Caco-2 (cell line): ENCODE data around the gene CYP2D6. TPM values are rescaled to one million over a fixed set of nuclear protein-coding genes. Genes with fewer than 3 reads are reported as not detected.

Source experiments
- BruUV-seq: library from RNA; stranded (reverse); fragments of 400-500 nt; replicated peaks from 2 replicates; lab custom pipeline; 2021; lab: Mats Ljungman, UMichigan
- CTCF ChIA-PET: fragments of 300-600 bp; sonication (Branson Sonifier 250); formaldehyde crosslinking; loops from one replicate; lab custom pipeline; 2022; ENCODE audit warnings: antibody characterized with exemption; lab: Charles Lee
- POLR2A ChIA-PET: fragments of 300-600 bp; sonication (Branson Sonifier 250); formaldehyde crosslinking; loops from one replicate; lab custom pipeline; 2022; ENCODE audit warnings: antibody characterized with exemption; lab: Charles Lee
- DNase-seq, 2 experiments: peaks; one replicate each; pipeline versions ENCODE4 v3.0.0 to v3.0.0-alpha.2; 2020 to 2022
- H3K27me3 ChIP-seq: replicated peaks from 2 replicates; pipeline ENCODE4 v1.6.0; 2011; ENCODE audit warnings: low read length; ENCODE audit not compliant: control insufficient read depth, insufficient read depth
- H3K36me3 ChIP-seq: 2 replicates; pipeline ENCODE4 v1.5.1; 2011; ENCODE audit warnings: low read length; ENCODE audit not compliant: control insufficient read depth, insufficient read depth
- H3K4me1 ChIP-seq: fragments of 250-450 bp; sonication (Bioruptor Pico); 2 replicates; pipeline ENCODE4 v1.5.1; 2020; ENCODE audit warnings: mild to moderate bottlenecking
- H3K4me3 ChIP-seq: 2 replicates; pipeline ENCODE4 v1.5.1; 2011; ENCODE audit warnings: low read depth, mild to moderate bottlenecking, control low read depth, low read length
- H3K9me3 ChIP-seq: fragments of 250-450 bp; sonication (Bioruptor Pico); 2 replicates; pipeline ENCODE4 v1.5.1; 2020; ENCODE audit warnings: mild to moderate bottlenecking, moderate library complexity
- H3K27ac Mint-ChIP-seq: one replicate; pipeline ENCODE4 v1.8.0; 2022; ENCODE audit warnings: mixed read lengths; ENCODE audit not compliant: unreplicated experiment
- H3K27me3 Mint-ChIP-seq: one replicate; pipeline ENCODE4 v1.8.0; 2022; ENCODE audit warnings: mixed read lengths; ENCODE audit not compliant: insufficient read depth, unreplicated experiment
- H3K36me3 Mint-ChIP-seq: one replicate; pipeline ENCODE4 v1.8.0; 2022; ENCODE audit warnings: mild to moderate bottlenecking, mixed read lengths; ENCODE audit not compliant: insufficient read depth, unreplicated experiment
- H3K4me1 Mint-ChIP-seq: one replicate; pipeline ENCODE4 v1.8.0; 2022; ENCODE audit warnings: low read depth, mixed read lengths; ENCODE audit not compliant: unreplicated experiment
- H3K4me3 Mint-ChIP-seq: one replicate; pipeline ENCODE4 v1.8.0; 2022; ENCODE audit warnings: mild to moderate bottlenecking, moderate library complexity, mixed read lengths; ENCODE audit not compliant: unreplicated experiment
- H3K9me3 Mint-ChIP-seq: one replicate; pipeline ENCODE4 v1.8.0; 2022; ENCODE audit warnings: mixed read lengths; ENCODE audit not compliant: unreplicated experiment
- intact Hi-C: fragments of 100-400 bp; cut with micrococcal nuclease; formaldehyde crosslinking; loops from one replicate; pipeline ENCODE4 v1.10.0; 2022; ENCODE audit not compliant: unreplicated experiment
- total RNA-seq: library from RNA; stranded (reverse); gene quantifications from 2 replicates; pipeline ENCODE4 v1.2.3, GENCODE V29; 2022
- TF ChIP-seq, protein P1 (sequence below), 2 experiments: fragments of 200-600 bp in 1 of 2; IDR thresholded peaks; 1 replicate in 1 of 2; 2 replicates in 1 of 2; pipeline versions ENCODE4 v1.5.1 to v1.8.0; 2011 to 2022; ENCODE audit warnings: antibody characterized with exemption in 1 of 2, control low read depth in 1 of 2, inconsistent platforms in 1 of 2, low read depth in 1 of 2, low read length in 1 of 2, mild to moderate bottlenecking in 1 of 2, moderate library complexity in 1 of 2; ENCODE audit not compliant: insufficient read depth in 1 of 2, severe bottlenecking in 1 of 2, unreplicated experiment in 1 of 2

Gene CYP2D6
- total RNA-seq, 1 experiment from 2014 or later: 1.7 TPM

- H3K36me3 ChIP-seq: peaks cover 1% of the 10 kb centered on the region; the same call in 1 of the 2 replicates
- Mint-ChIP-seq H3K4me3 (no peak overlapping the region), H3K36me3 (peaks cover 31% of the 10 kb centered on the region), H3K27ac (no peak overlapping the region), H3K9me3 (no peaks in the 10 kb centered on the region), H3K27me3 (no peaks in the 10 kb centered on the region), H3K4me1 (no peaks in the 10 kb centered on the region)
- no peak for DNase-seq
- no peak overlapping the region for H3K4me3 ChIP-seq
- no peaks in the 10 kb centered on the region for H3K9me3 ChIP-seq
- no peaks in the 10 kb centered on the region for H3K27me3 ChIP-seq
- no TSS peak for BruUV-seq
- intact Hi-C loops: no loop called here
- TF ChIP-seq, protein P1, sequence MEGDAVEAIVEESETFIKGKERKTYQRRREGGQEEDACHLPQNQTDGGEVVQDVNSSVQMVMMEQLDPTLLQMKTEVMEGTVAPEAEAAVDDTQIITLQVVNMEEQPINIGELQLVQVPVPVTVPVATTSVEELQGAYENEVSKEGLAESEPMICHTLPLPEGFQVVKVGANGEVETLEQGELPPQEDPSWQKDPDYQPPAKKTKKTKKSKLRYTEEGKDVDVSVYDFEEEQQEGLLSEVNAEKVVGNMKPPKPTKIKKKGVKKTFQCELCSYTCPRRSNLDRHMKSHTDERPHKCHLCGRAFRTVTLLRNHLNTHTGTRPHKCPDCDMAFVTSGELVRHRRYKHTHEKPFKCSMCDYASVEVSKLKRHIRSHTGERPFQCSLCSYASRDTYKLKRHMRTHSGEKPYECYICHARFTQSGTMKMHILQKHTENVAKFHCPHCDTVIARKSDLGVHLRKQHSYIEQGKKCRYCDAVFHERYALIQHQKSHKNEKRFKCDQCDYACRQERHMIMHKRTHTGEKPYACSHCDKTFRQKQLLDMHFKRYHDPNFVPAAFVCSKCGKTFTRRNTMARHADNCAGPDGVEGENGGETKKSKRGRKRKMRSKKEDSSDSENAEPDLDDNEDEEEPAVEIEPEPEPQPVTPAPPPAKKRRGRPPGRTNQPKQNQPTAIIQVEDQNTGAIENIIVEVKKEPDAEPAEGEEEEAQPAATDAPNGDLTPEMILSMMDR (IDR thresholded peaks at IDR 0.05; ENCODE audit: insufficient read depth in 1 of 2, low read depth in 1 of 2, low read length in 1 of 2, severe bottlenecking in 1 of 2, unreplicated experiment in 1 of 2): no peak
- CTCF ChIA-PET: no interaction called here
- POLR2A ChIA-PET: no interaction called here
- no peaks in the 10 kb centered on the region for H3K4me1 ChIP-seq
These were observed 47.3 kb upstream of the CYP2D6 start for GRCh38 chr22:42177891-42178336.

GRCh38 chr22:42176255-42176915 lies 45.8 kb upstream of the CYP2D6 start:
- POLR2A ChIA-PET: no interaction called here
- TF ChIP-seq, protein P1 (IDR thresholded peaks at IDR 0.05; ENCODE audit: insufficient read depth in 1 of 2, low read depth in 1 of 2, low read length in 1 of 2, severe bottlenecking in 1 of 2, unreplicated experiment in 1 of 2): no peak
- CTCF ChIA-PET: no interaction called here
- Mint-ChIP-seq H3K9me3 (no peaks in the 10 kb centered on the region), H3K36me3 (peaks cover 28% of the 10 kb centered on the region), H3K27ac (no peak overlapping the region), H3K4me3 (no peak overlapping the region), H3K27me3 (no peaks in the 10 kb centered on the region), H3K4me1 (no peaks in the 10 kb centered on the region)
- no TSS peak for BruUV-seq
- DNase-seq: no peak
- H3K9me3 ChIP-seq: no peaks in the 10 kb centered on the region
- no peaks in the 10 kb centered on the region for H3K27me3 ChIP-seq
- intact Hi-C loops: no loop called here
- H3K4me1 ChIP-seq: no peaks in the 10 kb centered on the region
- peaks cover 1% of the 10 kb centered on the region; the same call in 1 of the 2 replicates for H3K36me3 ChIP-seq
- H3K4me3 ChIP-seq: no peak overlapping the region

DNA sequence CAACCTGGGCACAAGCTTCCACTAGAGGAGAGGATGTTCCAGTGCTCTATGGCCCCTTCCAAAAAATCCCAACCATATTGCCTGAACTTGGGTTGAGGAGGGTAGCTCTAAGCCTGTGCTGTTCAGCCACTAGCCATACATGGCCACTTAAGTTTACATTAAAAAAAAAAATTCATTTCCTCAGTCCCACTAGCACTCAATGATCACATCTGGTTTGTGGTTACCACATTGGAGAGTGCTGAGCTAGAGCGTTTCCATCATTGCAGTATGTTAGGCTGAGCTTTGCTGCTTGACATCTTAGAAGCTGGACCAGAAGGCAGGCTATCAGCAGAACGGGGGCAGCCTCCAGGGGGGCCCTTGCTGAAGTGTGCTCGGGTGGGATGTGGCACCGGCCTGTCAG lies 43.5 kb upstream of the CYP2D6 start:
- intact Hi-C loops: no loop called here
- no peak overlapping the region for H3K27ac Mint-ChIP-seq
- H3K4me1 ChIP-seq: no peaks in the 10 kb centered on the region
- no TSS peak for BruUV-seq
- POLR2A ChIA-PET: interaction anchor here (0.5 kb wide), 1 partner anchor 343 kb away, joined by 3 read pairs; no protein-coding TSS in a partner anchor
- H3K27me3 Mint-ChIP-seq: no peaks in the 10 kb centered on the region
- no peak for DNase-seq
- H3K4me3 ChIP-seq: no peak overlapping the region
- H3K9me3 Mint-ChIP-seq: no peaks in the 10 kb centered on the region
- H3K4me3 Mint-ChIP-seq: no peak overlapping the region
- no peaks in the 10 kb centered on the region for H3K4me1 Mint-ChIP-seq
- no peaks in the 10 kb centered on the region for H3K27me3 ChIP-seq
- TF ChIP-seq, protein P1 (IDR thresholded peaks at IDR 0.05; ENCODE audit: insufficient read depth in 1 of 2, low read depth in 1 of 2, low read length in 1 of 2, severe bottlenecking in 1 of 2, unreplicated experiment in 1 of 2): no peak
- H3K36me3 Mint-ChIP-seq: peaks cover 38% of the 10 kb centered on the region
- CTCF ChIA-PET: no interaction called here
- H3K36me3 ChIP-seq: 0 out of 2 replicates have a peak, but pooled peaks cover 1% of the 10 kb centered on the region
- no peaks in the 10 kb centered on the region for H3K9me3 ChIP-seq
